ENCODE measurements around the gene HECTD2. TPM values are rescaled to one million over a fixed set of nuclear protein-coding genes. Genes with fewer than 3 reads are reported as not detected.
"Not testable (repeated sequence)": the region's sequence is repeated elsewhere in the genome, so short reads cannot be mapped to it uniquely, and the experiment has no call there.

HECTD2 gene
- total RNA-seq, 2 donors from 2014 or later: 1.7 to 3.2 TPM

- Mint-ChIP-seq H3K4me3 (no peak overlapping the region), H3K4me1 (ENCODE audit: low read depth in 2 of 2) (no peaks in the 10 kb centered on the region)
- no peak for DNase-seq (ENCODE audit: low spot score)
These were observed 107.2 kb downstream of the HECTD2 start for GRCh38 chr10:91517394-91517793.

GRCh38 chr10:91519899-91520514 lies 109.9 kb downstream of the HECTD2 start:
- no peaks in the 10 kb centered on the region for H3K4me1 Mint-ChIP-seq (ENCODE audit: low read depth in 2 of 2)
- no peak for ATAC-seq
- H3K36me3 Mint-ChIP-seq: no peaks in the 10 kb centered on the region
- no peak for DNase-seq (ENCODE audit: low spot score)
- H3K27ac Mint-ChIP-seq: no peak overlapping the region
- peaks cover 8% of the 10 kb centered on the region for H3K9me3 Mint-ChIP-seq
- H3K27me3 Mint-ChIP-seq: peaks cover 7 to 18% of the 10 kb centered on the region in 2 donors
- no peak overlapping the region for H3K4me3 Mint-ChIP-seq

More at GRCh38 chr10:91517394-91517793, 107.2 kb downstream of the HECTD2 start:
- Mint-ChIP-seq H3K27me3 (peaks cover 0 to 4% of the 10 kb centered on the region in 2 donors), H3K27ac (no peak overlapping the region), H3K36me3 (no peaks in the 10 kb centered on the region), H3K9me3 (peaks cover 8% of the 10 kb centered on the region)
- no peak for ATAC-seq

- Mint-ChIP-seq H3K4me3 (no peak overlapping the region), H3K4me1 (ENCODE audit: low read depth in 2 of 2) (no peaks in the 10 kb centered on the region), H3K36me3 (no peaks in the 10 kb centered on the region), H3K27ac (no peak overlapping the region), H3K9me3 (peaks cover 8% of the 10 kb centered on the region), H3K27me3 (peaks cover 7 to 19% of the 10 kb centered on the region in 2 donors)
- no peak for ATAC-seq
- no peak for DNase-seq (ENCODE audit: low spot score)
These were observed 110.5 kb downstream of the HECTD2 start for GRCh38 chr10:91520661-91521060.

- H3K4me3 Mint-ChIP-seq: no peak overlapping the region
- no peak overlapping the region for H3K27ac Mint-ChIP-seq
- H3K27me3 Mint-ChIP-seq: peaks cover 7 to 19% of the 10 kb centered on the region in 2 donors
- H3K36me3 Mint-ChIP-seq: no peaks in the 10 kb centered on the region
- no peak for ATAC-seq
- DNase-seq (ENCODE audit: low spot score): no peak
- H3K9me3 Mint-ChIP-seq: peaks cover 8% of the 10 kb centered on the region
- H3K4me1 Mint-ChIP-seq (ENCODE audit: low read depth in 2 of 2): no peaks in the 10 kb centered on the region
These were observed 111.3 kb downstream of the HECTD2 start for GRCh38 chr10:91521439-91521838.

- no peak for DNase-seq (ENCODE audit: low spot score)
- Mint-ChIP-seq H3K36me3 (no peaks in the 10 kb centered on the region), H3K4me3 (no peak overlapping the region), H3K9me3 (peaks cover 4% of the 10 kb centered on the region), H3K27me3 (peaks cover 7 to 19% of the 10 kb centered on the region in 2 donors), H3K27ac (no peak overlapping the region), H3K4me1 (ENCODE audit: low read depth in 2 of 2) (no peaks in the 10 kb centered on the region)
- peak; percentile 18 to 20 for ATAC-seq
These were observed 116.0 kb downstream of the HECTD2 start for GRCh38 chr10:91525896-91526712.

- no peaks in the 10 kb centered on the region for H3K36me3 Mint-ChIP-seq
- ATAC-seq (no peak), DNase-seq (ENCODE audit: low spot score) (no peak)
- peaks cover 7 to 22% of the 10 kb centered on the region in 2 donors for H3K27me3 Mint-ChIP-seq
- H3K4me1 Mint-ChIP-seq (ENCODE audit: low read depth in 2 of 2): no peaks in the 10 kb centered on the region
- peaks cover 4% of the 10 kb centered on the region for H3K9me3 Mint-ChIP-seq
- no peak overlapping the region for H3K4me3 Mint-ChIP-seq
- no peak overlapping the region for H3K27ac Mint-ChIP-seq
These were observed 117.9 kb downstream of the HECTD2 start for GRCh38 chr10:91528080-91528479.

- ATAC-seq (no peak), DNase-seq (ENCODE audit: low spot score) (no peak)
- Mint-ChIP-seq H3K4me3 (no peak overlapping the region), H3K27ac (no peak overlapping the region), H3K9me3 (peaks cover 4% of the 10 kb centered on the region), H3K36me3 (no peaks in the 10 kb centered on the region), H3K4me1 (ENCODE audit: low read depth in 2 of 2) (no peaks in the 10 kb centered on the region), H3K27me3 (peaks cover 5 to 20% of the 10 kb centered on the region in 2 donors)
These were observed 118.6 kb downstream of the HECTD2 start for GRCh38 chr10:91528768-91529167.

GRCh38 chr10:91534789-91535188 lies 124.6 kb downstream of the HECTD2 start:
- H3K4me3 Mint-ChIP-seq; ATAC-seq; H3K4me1 Mint-ChIP-seq (ENCODE audit: low read depth in 2 of 2); DNase-seq (ENCODE audit: low spot score); H3K27ac Mint-ChIP-seq; H3K36me3 Mint-ChIP-seq; H3K9me3 Mint-ChIP-seq: not testable (repeated sequence)
- H3K27me3 Mint-ChIP-seq: peaks cover 9 to 14% of the 10 kb centered on the region in 2 donors

GRCh38 chr10:91536111-91536510 lies 126.0 kb downstream of the HECTD2 start:
- ATAC-seq (peak in 1 of 2 donors; percentile 24), DNase-seq (ENCODE audit: low spot score) (no peak)
- Mint-ChIP-seq H3K4me3 (no peak overlapping the region), H3K4me1 (ENCODE audit: low read depth in 2 of 2) (no peaks in the 10 kb centered on the region), H3K9me3 (peaks cover 4% of the 10 kb centered on the region), H3K27ac (no peak overlapping the region), H3K27me3 (peaks cover 9 to 14% of the 10 kb centered on the region in 2 donors), H3K36me3 (no peaks in the 10 kb centered on the region)

GRCh38 chr10:91536733-91537132 lies 126.6 kb downstream of the HECTD2 start:
- Mint-ChIP-seq H3K4me1 (ENCODE audit: low read depth in 2 of 2) (no peaks in the 10 kb centered on the region), H3K27me3 (peaks cover 9 to 14% of the 10 kb centered on the region in 2 donors), H3K4me3 (no peak overlapping the region), H3K27ac (no peak overlapping the region), H3K9me3 (peaks cover 4% of the 10 kb centered on the region), H3K36me3 (no peaks in the 10 kb centered on the region)
- DNase-seq (ENCODE audit: low spot score) (no peak), ATAC-seq (peak in 1 of 2 donors; percentile 53)

GRCh38 chr10:91537614-91538383 lies 127.7 kb downstream of the HECTD2 start:
- H3K27me3 Mint-ChIP-seq: peaks cover 8 to 15% of the 10 kb centered on the region in 2 donors
- no peaks in the 10 kb centered on the region for H3K9me3 Mint-ChIP-seq
- no peak overlapping the region for H3K4me3 Mint-ChIP-seq
- ATAC-seq (no peak), DNase-seq (ENCODE audit: low spot score) (no peak)
- no peaks in the 10 kb centered on the region for H3K36me3 Mint-ChIP-seq
- no peak overlapping the region for H3K27ac Mint-ChIP-seq
- no peaks in the 10 kb centered on the region for H3K4me1 Mint-ChIP-seq (ENCODE audit: low read depth in 2 of 2)

- H3K36me3 Mint-ChIP-seq: no peaks in the 10 kb centered on the region
- no peak for DNase-seq (ENCODE audit: low spot score)
- no peak for ATAC-seq
- H3K9me3 Mint-ChIP-seq: no peaks in the 10 kb centered on the region
- no peaks in the 10 kb centered on the region for H3K4me1 Mint-ChIP-seq (ENCODE audit: low read depth in 2 of 2)
- H3K4me3 Mint-ChIP-seq: no peak overlapping the region
- H3K27ac Mint-ChIP-seq: no peak overlapping the region
- peaks cover 11 to 22% of the 10 kb centered on the region in 2 donors for H3K27me3 Mint-ChIP-seq
These were observed 129.8 kb downstream of the HECTD2 start for GRCh38 chr10:91539930-91540329.

GRCh38 chr10:91540733-91541132 lies 130.6 kb downstream of the HECTD2 start:
- ATAC-seq (peak; percentile 11 to 24), DNase-seq (ENCODE audit: low spot score) (no peak)
- Mint-ChIP-seq H3K36me3 (no peaks in the 10 kb centered on the region), H3K4me3 (no peak overlapping the region), H3K9me3 (no peaks in the 10 kb centered on the region), H3K27me3 (peaks cover 11 to 22% of the 10 kb centered on the region in 2 donors), H3K27ac (no peak overlapping the region), H3K4me1 (ENCODE audit: low read depth in 2 of 2) (no peaks in the 10 kb centered on the region)

GRCh38 chr10:91541481-91541880 lies 131.3 kb downstream of the HECTD2 start:
- no peak overlapping the region for H3K4me3 Mint-ChIP-seq
- DNase-seq (ENCODE audit: low spot score) (no peak), ATAC-seq (no peak)
- no peaks in the 10 kb centered on the region for H3K4me1 Mint-ChIP-seq (ENCODE audit: low read depth in 2 of 2)
- no peaks in the 10 kb centered on the region for H3K9me3 Mint-ChIP-seq
- H3K27me3 Mint-ChIP-seq: peaks cover 14 to 19% of the 10 kb centered on the region in 2 donors
- no peaks in the 10 kb centered on the region for H3K36me3 Mint-ChIP-seq
- no peak overlapping the region for H3K27ac Mint-ChIP-seq
